ENCODE measurements around the gene LIX1L.

- TF ChIP-seq CTCF (IDR thresholded peaks at IDR 0.05) (no peak), POLR2A (IDR thresholded peaks at IDR 0.05) (no peak)
These were observed 4.6 kb upstream of the LIX1L start for GRCh38 chr1:145962157-145963102.
